ENCODE results near the gene ZFP36L1. TPM values are rescaled to one million over a fixed set of nuclear protein-coding genes. Genes with fewer than 3 reads are reported as not detected.

ZFP36L1 gene
- total and polyA plus RNA-seq, 2 of the 13 experiments (the other 11 are each of a cell fraction or from before 2014, with no cell fraction given) = 7.4 to 10.2 TPM

- H3K4me3 ChIP-seq (replicated peaks in 1 of 3; ENCODE audit: insufficient read depth in 1 of 3, low read depth in 2 of 3, low read length in 3 of 3) = peak overlapping the region; percentile 93 to 98 (median 94)
- peak overlapping the region; percentile 96 for H3K4me2 ChIP-seq (ENCODE audit: low read depth, low read length)
- peak overlapping the region; percentile 98 for H3K27ac ChIP-seq (ENCODE audit: extremely low read length, insufficient read depth, low read length)
- peaks cover 66% of the 10 kb centered on the region for H3K4me1 ChIP-seq (ENCODE audit: insufficient read depth, low read length)
- in situ Hi-C loops (cut with HindIII; ENCODE audit: extremely low pct_ligation_motif_present, low pct_unique_long_range_greater_than_20kb) (loop anchor here (5.0 kb wide), 1 partner anchor 78 kb away; no protein-coding TSS in a partner anchor), intact Hi-C loops (cut with micrococcal nuclease; ENCODE audit: unreplicated experiment) (loop anchor here (1.0 to 10.0 kb wide), 4 partner anchors 74 to 542 kb away; no protein-coding TSS in a partner anchor)
- H3K9ac ChIP-seq (ENCODE audit: insufficient read depth, low read depth, low read length) = peak overlapping the region; percentile 97
- 60% methylated on average over 23 of the region's 45 CpGs for WGBS (ENCODE audit: low lambda C conversion rate)
- H3K79me2 ChIP-seq (ENCODE audit: insufficient read depth, low read length) = peaks cover 56% of the 10 kb centered on the region
- peak; percentile 6 for ATAC-seq
- H4K20me1 ChIP-seq (ENCODE audit: insufficient read depth, low read length) = peaks cover 33% of the 10 kb centered on the region
- H3K9me3 ChIP-seq (ENCODE audit: low read length) = no peaks in the 10 kb centered on the region
- no peaks in the 10 kb centered on the region; a peak in 1 of 5 replicates for H3K27me3 ChIP-seq (ENCODE audit: control insufficient read depth in 1 of 2, insufficient read depth in 2 of 2, low read length in 2 of 2)
- POLR2A ChIA-PET = interaction anchor here (0.9 to 6.9 kb wide), 10 partner anchors 9 to 191 kb away, joined by 3 to 244 read pairs (median 9); no protein-coding TSS in a partner anchor
- BruUV-seq (replicated peaks) = no TSS peak
- peaks cover 6 to 27% of the 10 kb centered on the region in 2 experiments for H3K36me3 ChIP-seq (replicated peaks in 1 of 2; ENCODE audit: control insufficient read depth in 1 of 2, insufficient read depth in 2 of 2, low read length in 2 of 2)
- H2AFZ ChIP-seq (ENCODE audit: low read length) = no peak overlapping the region
- no peak for FAIRE-seq
- no peak for DNase-seq (ENCODE audit: low spot score)
- CTCF ChIA-PET (ENCODE audit: low intra/inter-chr PET ratio, low total read pairs) = interaction anchor here (1.3 to 3.1 kb wide), 3 partner anchors 27 to 542 kb away, joined by 9 to 42 read pairs (median 15); no protein-coding TSS in a partner anchor
- peak; percentile 38 for TF ChIP-seq RBM39 (IDR thresholded peaks at IDR 0.05; ENCODE audit: low read depth, low read length, poor library complexity, severe bottlenecking)
- peak; percentile 34 for TF ChIP-seq RBM22 (optimal IDR thresholded peaks at IDR 0.05; ENCODE audit: low read length)
- TF ChIP-seq PCBP1 (IDR thresholded peaks at IDR 0.05; ENCODE audit: borderline replicate concordance, low read depth, low read length) = 0 out of 2 replicates have a peak, but pooled peaks have one; percentile 61
- no peak for TF ChIP-seq ZNF615 (CRISPR knock-in tag; IDR thresholded peaks at IDR 0.05; ENCODE audit: borderline replicate concordance)
- TF ChIP-seq ZNF367 (CRISPR knock-in tag; IDR thresholded peaks at IDR 0.05; ENCODE audit: borderline replicate concordance) = no peak
- TF ChIP-seq ZFAT (CRISPR knock-in tag; conservative IDR thresholded peaks at IDR 0.05) = no peak
- 0 out of 2 replicates have a peak, but pooled peaks have one; percentile 23 for TF ChIP-seq ZNF430 (CRISPR knock-in tag; IDR thresholded peaks at IDR 0.05)
- no peak for TF ChIP-seq ZNF597 (CRISPR knock-in tag; IDR thresholded peaks at IDR 0.05)
- no peak for TF ChIP-seq FOSL2 (CRISPR knock-in tag; IDR thresholded peaks at IDR 0.05)
- TF ChIP-seq ZNF18 (CRISPR knock-in tag; IDR thresholded peaks at IDR 0.05; ENCODE audit: insufficient replicate concordance) = no peak
- TF ChIP-seq MEIS2 (CRISPR knock-in tag; IDR thresholded peaks at IDR 0.05) = 0 out of 2 replicates have a peak, but pooled peaks have one; percentile 26
- no peak for TF ChIP-seq FOXO1 (CRISPR knock-in tag; IDR thresholded peaks at IDR 0.05)
- no peak for TF ChIP-seq ETS1 (CRISPR knock-in tag; IDR thresholded peaks at IDR 0.05)
- TF ChIP-seq CTCF (CRISPR knock-in tag; IDR thresholded peaks at IDR 0.05) = peak; percentile 31; the same call in 1 of the 2 replicates
Measured at GRCh38 chr14:68789821-68790643, 2.8 kb downstream of the ZFP36L1 start.

Data from HepG2 (cell line).